Measurements from ENCODE around the gene SDE2. TPM values are rescaled to one million over a fixed set of nuclear protein-coding genes. Genes with fewer than 3 reads are reported as not detected.
"Not testable (repeated sequence)": the region's sequence is repeated elsewhere in the genome, so short reads cannot be mapped to it uniquely, and the experiment has no call there.

Gene SDE2
- total RNA-seq, 2 donors from 2014 or later, result 12.9 to 19.8 TPM

GRCh38 chr1:226001088-226001487 is 1.9 kb upstream of the SDE2 start:
- intact Hi-C loops (cut with DNase I), result no loop called here
- H3K4me3 ChIP-seq, result no peak overlapping the region
- no peaks in the 10 kb centered on the region for H3K9me3 ChIP-seq
- H3K9ac ChIP-seq (ENCODE audit: low read depth in 2 of 2, low read length in 2 of 2), result no peak overlapping the region
- TF ChIP-seq, protein P1, sequence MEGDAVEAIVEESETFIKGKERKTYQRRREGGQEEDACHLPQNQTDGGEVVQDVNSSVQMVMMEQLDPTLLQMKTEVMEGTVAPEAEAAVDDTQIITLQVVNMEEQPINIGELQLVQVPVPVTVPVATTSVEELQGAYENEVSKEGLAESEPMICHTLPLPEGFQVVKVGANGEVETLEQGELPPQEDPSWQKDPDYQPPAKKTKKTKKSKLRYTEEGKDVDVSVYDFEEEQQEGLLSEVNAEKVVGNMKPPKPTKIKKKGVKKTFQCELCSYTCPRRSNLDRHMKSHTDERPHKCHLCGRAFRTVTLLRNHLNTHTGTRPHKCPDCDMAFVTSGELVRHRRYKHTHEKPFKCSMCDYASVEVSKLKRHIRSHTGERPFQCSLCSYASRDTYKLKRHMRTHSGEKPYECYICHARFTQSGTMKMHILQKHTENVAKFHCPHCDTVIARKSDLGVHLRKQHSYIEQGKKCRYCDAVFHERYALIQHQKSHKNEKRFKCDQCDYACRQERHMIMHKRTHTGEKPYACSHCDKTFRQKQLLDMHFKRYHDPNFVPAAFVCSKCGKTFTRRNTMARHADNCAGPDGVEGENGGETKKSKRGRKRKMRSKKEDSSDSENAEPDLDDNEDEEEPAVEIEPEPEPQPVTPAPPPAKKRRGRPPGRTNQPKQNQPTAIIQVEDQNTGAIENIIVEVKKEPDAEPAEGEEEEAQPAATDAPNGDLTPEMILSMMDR (IDR thresholded peaks at IDR 0.05), result no peak
- no peaks in the 10 kb centered on the region for H3K4me1 ChIP-seq
- H3K36me3 ChIP-seq, result no peaks in the 10 kb centered on the region
- H3K27me3 ChIP-seq, result no peaks in the 10 kb centered on the region
- H3K27ac ChIP-seq, result no peak overlapping the region
- no peak for DNase-seq

DNA sequence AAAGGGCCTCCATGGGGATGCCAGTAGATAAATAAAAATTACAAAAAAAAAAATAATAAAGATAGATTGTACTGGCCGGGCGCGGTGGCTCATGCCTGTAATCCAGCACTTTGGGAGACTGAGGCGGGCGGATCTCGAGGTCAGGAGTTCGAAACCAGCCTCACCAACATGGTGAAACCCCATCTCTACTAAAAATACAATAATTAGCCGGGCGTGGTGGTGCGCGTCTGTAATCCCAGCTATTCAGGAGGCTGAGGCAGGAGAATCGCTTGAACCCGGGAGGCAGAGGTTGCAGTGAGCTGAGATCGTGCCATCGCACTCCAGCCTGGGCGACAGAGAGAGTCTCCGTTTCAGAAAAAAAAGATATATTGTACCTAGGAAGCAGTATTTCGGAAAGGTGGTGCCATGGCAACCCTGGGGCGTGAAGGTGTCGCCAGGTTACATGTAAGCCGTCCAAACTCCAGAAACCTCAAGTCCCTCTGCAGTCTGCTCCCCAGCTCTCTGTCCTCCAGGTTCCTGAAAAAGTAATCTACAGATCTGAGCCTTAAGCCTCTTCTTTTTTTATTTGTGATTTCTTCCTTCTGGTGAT is 1.4 kb upstream of the SDE2 start:
- H3K4me1 ChIP-seq; H3K27me3 ChIP-seq; H3K9ac ChIP-seq (ENCODE audit: low read depth in 2 of 2, low read length in 2 of 2); DNase-seq; intact Hi-C loops (cut with DNase I); H3K9me3 ChIP-seq; H3K36me3 ChIP-seq; H3K4me3 ChIP-seq: not testable (repeated sequence)
- H3K27ac ChIP-seq, result peak overlapping the region; percentile 92

GRCh38 chr1:225999912-226000337 is 782 bp upstream of the SDE2 start:
- Histone ChIP-seq H3K9me3 (no peaks in the 10 kb centered on the region), H3K36me3 (no peaks in the 10 kb centered on the region), H3K4me3 (peak overlapping the region; percentile 29), H3K9ac (ENCODE audit: low read depth in 2 of 2, low read length in 2 of 2) (peak overlapping the region; percentile 68 to 96), H3K27ac (peak overlapping the region; percentile 92), H3K4me1 (no peaks in the 10 kb centered on the region), H3K27me3 (no peaks in the 10 kb centered on the region)
- no peak for DNase-seq
- TF ChIP-seq, protein P1 (IDR thresholded peaks at IDR 0.05), result no peak
- intact Hi-C loops (cut with DNase I), result loop anchor here (5.0 kb wide), 1 partner anchor 62 kb away; the partner anchor contains the start of gene H3-3A

DNA sequence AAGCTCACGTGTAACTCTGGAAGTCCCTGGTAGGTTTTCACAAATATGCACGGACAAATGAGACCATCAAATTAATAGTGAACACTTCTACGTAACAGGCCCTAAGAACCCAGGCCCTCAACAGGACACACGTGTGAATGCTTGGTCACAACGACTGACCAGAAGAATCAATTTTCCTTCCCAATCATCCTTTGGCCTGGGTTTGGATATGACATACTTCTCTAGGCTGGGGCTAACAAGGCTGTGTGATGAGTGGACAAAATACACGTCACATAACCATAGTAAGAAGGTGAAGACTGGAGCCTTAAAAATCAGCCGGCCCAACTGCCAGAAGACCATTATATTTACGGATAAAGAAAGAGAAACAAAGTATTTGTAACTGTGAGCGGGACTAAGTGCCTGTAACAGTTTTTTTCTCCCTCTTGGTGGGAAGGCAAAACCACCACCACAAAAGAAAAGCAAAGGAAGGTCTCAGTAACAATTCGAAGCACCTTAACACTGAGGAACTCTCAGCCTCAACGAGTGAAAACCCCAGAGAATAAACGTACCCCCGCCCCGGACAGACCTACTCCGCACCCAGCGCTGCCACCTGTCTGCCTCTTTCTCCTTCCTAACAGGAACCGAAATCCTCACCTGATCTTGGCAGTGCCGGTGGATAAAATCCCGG is 450 bp downstream of the SDE2 start:
- TF ChIP-seq, protein P1 (IDR thresholded peaks at IDR 0.05), result no peak
- Histone ChIP-seq H3K27ac (peak overlapping the region; percentile 63), H3K4me1 (no peaks in the 10 kb centered on the region), H3K9ac (ENCODE audit: low read depth in 2 of 2, low read length in 2 of 2) (peak overlapping the region; percentile 77 to 82), H3K9me3 (no peaks in the 10 kb centered on the region), H3K27me3 (no peaks in the 10 kb centered on the region), H3K4me3 (peak overlapping the region; percentile 46), H3K36me3 (no peaks in the 10 kb centered on the region)
- DNase-seq, result no peak
- intact Hi-C loops (cut with DNase I), result loop anchor here (5.0 kb wide), 1 partner anchor 64 kb away; the partner anchor contains the start of gene H3-3A

DNA sequence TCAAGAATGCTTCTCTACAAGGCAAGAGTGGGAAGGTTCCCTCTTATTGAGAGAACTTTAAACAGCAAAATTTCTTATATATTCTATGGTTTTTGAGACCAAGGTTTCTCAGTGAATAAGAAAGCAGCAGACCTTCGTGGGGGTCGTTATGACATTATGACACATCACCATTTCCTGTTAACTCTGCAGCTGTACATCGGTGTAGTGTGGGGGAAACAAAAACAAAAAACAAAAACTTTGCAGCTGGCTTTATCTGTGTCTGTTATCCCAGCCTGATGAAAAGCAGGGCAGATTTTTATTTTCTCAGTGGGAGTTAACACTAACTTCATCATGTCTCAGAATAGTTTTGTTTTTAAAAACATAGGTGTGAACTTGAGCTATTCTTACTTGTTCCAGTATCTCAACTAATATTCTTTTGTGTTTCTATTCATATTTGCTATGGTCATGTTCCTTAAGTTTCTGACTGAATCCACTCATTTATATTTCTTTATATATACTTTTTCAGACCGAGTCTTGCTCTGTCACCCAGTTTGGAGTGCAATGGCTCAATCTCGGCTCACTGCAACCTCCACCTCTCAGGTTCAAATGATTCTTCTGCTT is 2.1 kb downstream of the SDE2 start:
- intact Hi-C loops (cut with DNase I), result loop anchor here (5.0 kb wide), 1 partner anchor 65 kb away; the partner anchor contains the start of gene H3-3A
- Histone ChIP-seq H3K4me1 (no peaks in the 10 kb centered on the region), H3K36me3 (no peaks in the 10 kb centered on the region), H3K9me3 (no peaks in the 10 kb centered on the region), H3K27me3 (no peaks in the 10 kb centered on the region), H3K27ac (no peak overlapping the region), H3K4me3 (no peak overlapping the region), H3K9ac (ENCODE audit: low read depth in 2 of 2, low read length in 2 of 2) (peak overlapping the region in 1 of 2 donors; percentile 14)
- DNase-seq, result no peak
- TF ChIP-seq, protein P1 (IDR thresholded peaks at IDR 0.05), result no peak
